Stimulated activated memory B cell treated with anti-CD40 and anti-IgM and Interleukin-4, amounts not matched to agents 10 μg/mL and 1 μg/mL and 100 μg/mL, for 72 hours (primary cell): ENCODE measurements around the gene TAF3.

Source experiments
- ATAC-seq: fragments of 150-1000 bp; cut with Tn5 transposase; 2 replicates; pipeline ENCODE4 v1.10.0; 2021
- H3K27ac Mint-ChIP-seq: one replicate; pipeline ENCODE4 v1.8.0; 2022; ENCODE audit warnings: mild to moderate bottlenecking, mixed read lengths
- H3K27me3 Mint-ChIP-seq: one replicate; pipeline ENCODE4 v1.8.0; 2022; ENCODE audit warnings: mixed read lengths
- H3K36me3 Mint-ChIP-seq: one replicate; pipeline ENCODE4 v1.8.0; 2022; ENCODE audit warnings: mixed read lengths
- H3K4me1 Mint-ChIP-seq: one replicate; pipeline ENCODE4 v1.8.0; 2022; ENCODE audit warnings: mixed read lengths
- H3K4me3 Mint-ChIP-seq: one replicate; pipeline ENCODE4 v1.8.0; 2022; ENCODE audit warnings: mild to moderate bottlenecking, moderate library complexity, mixed read lengths
- H3K9me3 Mint-ChIP-seq: one replicate; pipeline ENCODE4 v1.8.0; 2022; ENCODE audit warnings: mixed read lengths

TAF3 gene

DNA sequence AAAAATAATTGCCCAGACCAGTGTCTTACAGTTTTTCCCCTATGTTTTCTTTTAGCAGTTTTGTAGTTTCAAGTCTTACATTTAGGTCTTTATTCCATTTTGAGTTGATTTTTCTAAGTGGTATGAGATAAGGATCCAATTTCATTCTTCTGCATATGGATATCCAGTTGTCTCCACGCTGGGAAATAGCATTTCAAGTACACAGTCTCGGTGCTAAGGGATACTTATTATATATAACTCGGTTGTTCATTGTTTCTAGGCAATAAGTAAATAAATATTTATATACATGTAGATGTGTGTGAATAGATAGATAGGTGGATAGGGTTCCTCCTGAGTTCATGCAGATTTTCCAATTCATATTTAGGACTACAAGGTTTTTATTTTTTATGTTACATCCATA lies 16.0 kb downstream of the TAF3 start:
- Mint-ChIP-seq H3K27ac (no peak overlapping the region), H3K4me1 (peaks cover 27% of the 10 kb centered on the region), H3K27me3 (no peaks in the 10 kb centered on the region), H3K4me3 (no peak overlapping the region), H3K36me3 (peaks cover 49% of the 10 kb centered on the region), H3K9me3 (no peaks in the 10 kb centered on the region)
- ATAC-seq: no peak

DNA sequence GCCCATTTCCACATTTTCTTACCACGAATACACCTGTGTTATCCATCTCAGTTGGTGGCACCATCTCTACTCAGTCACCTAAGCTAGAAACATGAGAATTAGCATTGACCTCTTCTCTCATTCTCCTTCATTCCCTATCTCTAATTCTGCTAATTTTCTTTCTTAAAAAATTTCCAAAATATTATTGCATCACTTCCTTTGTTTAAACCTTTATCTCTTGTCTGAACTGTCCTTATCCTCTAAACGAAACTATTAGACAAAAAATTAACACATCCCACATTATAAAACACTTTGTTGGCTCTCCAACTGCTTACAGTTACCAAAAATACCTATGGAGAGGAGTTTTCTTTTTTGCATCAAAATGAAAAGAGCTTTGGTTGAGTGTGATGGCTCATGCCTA lies 18.3 kb downstream of the TAF3 start:
- peaks cover 50% of the 10 kb centered on the region for H3K36me3 Mint-ChIP-seq
- peaks cover 27% of the 10 kb centered on the region for H3K4me1 Mint-ChIP-seq
- no peaks in the 10 kb centered on the region for H3K27me3 Mint-ChIP-seq
- H3K4me3 Mint-ChIP-seq: no peak overlapping the region
- no peaks in the 10 kb centered on the region for H3K9me3 Mint-ChIP-seq
- ATAC-seq: no peak
- H3K27ac Mint-ChIP-seq: no peak overlapping the region

DNA sequence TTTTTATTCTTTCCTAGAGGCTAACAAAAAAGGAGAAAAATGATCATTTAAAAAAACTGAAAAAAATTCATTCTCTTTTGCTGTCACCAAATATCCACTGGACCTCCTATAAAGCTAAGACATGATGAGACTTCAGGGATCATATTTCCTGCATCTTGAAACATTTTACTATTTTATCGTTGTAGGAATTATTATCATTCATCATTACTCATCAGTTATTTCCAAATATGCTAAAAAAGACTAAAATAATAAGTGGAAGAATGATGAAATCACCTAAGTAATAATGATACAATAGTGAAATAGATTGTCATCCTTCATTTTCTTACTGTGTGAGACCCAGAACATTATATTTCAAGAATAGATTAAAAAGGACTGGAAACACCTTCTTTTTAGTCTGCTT lies 28.3 kb downstream of the TAF3 start:
- H3K27ac Mint-ChIP-seq: no peak overlapping the region
- H3K9me3 Mint-ChIP-seq: no peaks in the 10 kb centered on the region
- ATAC-seq: no peak
- H3K27me3 Mint-ChIP-seq: no peaks in the 10 kb centered on the region
- no peak overlapping the region for H3K4me3 Mint-ChIP-seq
- H3K36me3 Mint-ChIP-seq: peaks cover 22% of the 10 kb centered on the region
- H3K4me1 Mint-ChIP-seq: peaks cover 18% of the 10 kb centered on the region

DNA sequence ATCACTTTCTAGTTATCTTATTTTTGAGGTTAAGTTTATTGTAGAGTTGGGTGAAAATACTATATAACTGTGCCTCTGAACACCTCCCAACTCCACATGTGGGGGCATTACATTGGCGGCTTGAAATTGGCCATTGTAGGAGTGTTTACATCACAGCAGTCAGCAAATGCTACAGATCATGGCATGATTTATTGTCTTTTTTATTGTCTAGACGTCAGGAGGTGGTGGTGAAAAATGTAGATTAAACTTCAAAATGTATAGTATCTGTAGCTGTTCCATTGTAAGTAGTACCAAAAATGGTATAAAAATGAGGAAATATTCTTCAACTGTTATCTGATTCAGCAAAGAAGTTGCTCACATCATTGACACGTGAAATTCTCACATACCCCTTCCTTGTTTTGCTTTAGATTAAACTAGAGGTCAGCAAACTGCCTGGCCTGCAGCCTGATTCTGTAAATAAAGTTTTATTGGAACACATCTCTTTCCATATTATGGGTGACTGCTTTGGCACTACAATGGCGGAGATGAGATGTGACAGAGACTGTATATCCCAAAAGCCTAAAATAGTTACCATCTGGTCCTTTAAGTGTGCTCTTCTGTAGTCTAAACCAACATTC lies 35.0 kb downstream of the TAF3 start:
- Mint-ChIP-seq H3K27me3 (no peaks in the 10 kb centered on the region), H3K4me3 (no peak overlapping the region), H3K9me3 (no peaks in the 10 kb centered on the region), H3K36me3 (peaks cover 43% of the 10 kb centered on the region), H3K4me1 (peaks cover 41% of the 10 kb centered on the region), H3K27ac (no peak overlapping the region)
- no peak for ATAC-seq

- peaks cover 48% of the 10 kb centered on the region for H3K36me3 Mint-ChIP-seq
- no peak for ATAC-seq
- no peak overlapping the region for H3K4me3 Mint-ChIP-seq
- H3K27me3 Mint-ChIP-seq: no peaks in the 10 kb centered on the region
- peaks cover 38% of the 10 kb centered on the region for H3K4me1 Mint-ChIP-seq
- no peak overlapping the region for H3K27ac Mint-ChIP-seq
- H3K9me3 Mint-ChIP-seq: no peaks in the 10 kb centered on the region
Observed at GRCh38 chr10:7853890-7854289, 35.6 kb downstream of the TAF3 start.

DNA sequence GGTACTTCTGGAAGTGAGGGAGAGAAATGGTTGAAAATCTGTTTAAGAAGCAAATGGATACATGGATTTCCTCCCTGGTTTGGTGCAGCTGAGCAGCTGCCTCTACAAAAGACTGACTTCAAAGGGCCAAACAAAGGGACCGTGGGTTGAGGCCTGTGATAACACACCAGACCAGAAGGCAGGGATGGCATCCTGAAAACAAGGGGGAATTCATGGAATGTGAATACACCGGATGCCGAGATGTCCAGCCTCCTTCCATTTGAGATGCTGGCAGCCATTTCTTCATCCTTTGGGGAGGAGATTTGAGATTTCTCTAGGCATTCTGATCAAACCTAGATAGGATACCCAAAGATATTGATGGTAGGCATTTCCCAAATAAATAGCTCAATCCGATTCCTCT lies 36.9 kb downstream of the TAF3 start:
- Mint-ChIP-seq H3K4me1 (peaks cover 38% of the 10 kb centered on the region), H3K9me3 (no peaks in the 10 kb centered on the region), H3K27ac (no peak overlapping the region), H3K4me3 (no peak overlapping the region), H3K36me3 (peaks cover 48% of the 10 kb centered on the region), H3K27me3 (no peaks in the 10 kb centered on the region)
- no peak for ATAC-seq

- Mint-ChIP-seq H3K4me3 (no peak overlapping the region), H3K36me3 (peaks cover 45% of the 10 kb centered on the region), H3K9me3 (peaks cover 3% of the 10 kb centered on the region), H3K27ac (no peak overlapping the region), H3K4me1 (peaks cover 32% of the 10 kb centered on the region), H3K27me3 (no peaks in the 10 kb centered on the region)
- no peak for ATAC-seq
Observed at GRCh38 chr10:7856678-7857077, 38.4 kb downstream of the TAF3 start.

GRCh38 chr10:7857262-7857661 lies 39.0 kb downstream of the TAF3 start:
- peaks cover 29% of the 10 kb centered on the region for H3K4me1 Mint-ChIP-seq
- H3K4me3 Mint-ChIP-seq: no peak overlapping the region
- no peak overlapping the region for H3K27ac Mint-ChIP-seq
- H3K27me3 Mint-ChIP-seq: no peaks in the 10 kb centered on the region
- H3K9me3 Mint-ChIP-seq: peaks cover 5% of the 10 kb centered on the region
- ATAC-seq: no peak
- H3K36me3 Mint-ChIP-seq: peaks cover 45% of the 10 kb centered on the region

- Mint-ChIP-seq H3K27ac (no peak overlapping the region), H3K27me3 (no peaks in the 10 kb centered on the region), H3K4me3 (no peak overlapping the region), H3K36me3 (peaks cover 54% of the 10 kb centered on the region), H3K9me3 (peaks cover 8% of the 10 kb centered on the region), H3K4me1 (peaks cover 28% of the 10 kb centered on the region)
- ATAC-seq: no peak
Observed at GRCh38 chr10:7861509-7862120, 43.3 kb downstream of the TAF3 start.

- no peak for ATAC-seq
- Mint-ChIP-seq H3K4me3 (no peak overlapping the region), H3K4me1 (peaks cover 27% of the 10 kb centered on the region), H3K27ac (no peak overlapping the region), H3K36me3 (peaks cover 52% of the 10 kb centered on the region), H3K9me3 (peaks cover 8% of the 10 kb centered on the region), H3K27me3 (no peaks in the 10 kb centered on the region)
Observed at GRCh38 chr10:7862121-7862514, 43.8 kb downstream of the TAF3 start.

DNA sequence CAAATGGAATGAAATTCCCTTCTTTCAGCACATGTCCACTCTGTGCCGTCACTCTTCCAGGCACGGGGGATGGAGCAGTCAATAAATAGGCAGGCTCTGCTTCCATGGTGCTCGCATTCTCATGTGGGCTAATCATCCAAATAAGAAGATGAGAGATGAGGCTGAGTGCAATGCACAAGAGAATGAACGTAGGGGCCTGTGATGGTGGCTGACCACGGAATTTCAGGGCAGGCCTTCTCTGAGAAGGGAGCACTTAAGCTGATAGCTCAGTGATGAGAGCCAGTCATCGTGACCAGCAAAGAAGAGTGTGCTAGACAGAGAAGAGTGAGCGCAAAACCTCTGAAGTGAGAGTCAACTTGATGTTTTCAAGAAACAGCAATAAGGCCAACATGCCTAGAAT lies 47.9 kb downstream of the TAF3 start:
- no peaks in the 10 kb centered on the region for H3K27me3 Mint-ChIP-seq
- peaks cover 50% of the 10 kb centered on the region for H3K4me1 Mint-ChIP-seq
- no peak overlapping the region for H3K27ac Mint-ChIP-seq
- no peak overlapping the region for H3K4me3 Mint-ChIP-seq
- no peak for ATAC-seq
- peaks cover 38% of the 10 kb centered on the region for H3K36me3 Mint-ChIP-seq
- H3K9me3 Mint-ChIP-seq: peaks cover 8% of the 10 kb centered on the region

GRCh38 chr10:7872041-7872442 lies 53.7 kb downstream of the TAF3 start:
- Mint-ChIP-seq H3K4me3 (peak overlapping the region; percentile 73), H3K9me3 (no peaks in the 10 kb centered on the region), H3K27me3 (no peaks in the 10 kb centered on the region), H3K27ac (no peak overlapping the region), H3K4me1 (peaks cover 36% of the 10 kb centered on the region), H3K36me3 (no peaks in the 10 kb centered on the region)
- ATAC-seq: no peak

GRCh38 chr10:7874864-7875263 lies 56.6 kb downstream of the TAF3 start:
- no peak overlapping the region for H3K4me3 Mint-ChIP-seq
- no peaks in the 10 kb centered on the region for H3K9me3 Mint-ChIP-seq
- no peak overlapping the region for H3K27ac Mint-ChIP-seq
- H3K4me1 Mint-ChIP-seq: peaks cover 16% of the 10 kb centered on the region
- H3K36me3 Mint-ChIP-seq: no peaks in the 10 kb centered on the region
- H3K27me3 Mint-ChIP-seq: no peaks in the 10 kb centered on the region
- no peak for ATAC-seq

DNA sequence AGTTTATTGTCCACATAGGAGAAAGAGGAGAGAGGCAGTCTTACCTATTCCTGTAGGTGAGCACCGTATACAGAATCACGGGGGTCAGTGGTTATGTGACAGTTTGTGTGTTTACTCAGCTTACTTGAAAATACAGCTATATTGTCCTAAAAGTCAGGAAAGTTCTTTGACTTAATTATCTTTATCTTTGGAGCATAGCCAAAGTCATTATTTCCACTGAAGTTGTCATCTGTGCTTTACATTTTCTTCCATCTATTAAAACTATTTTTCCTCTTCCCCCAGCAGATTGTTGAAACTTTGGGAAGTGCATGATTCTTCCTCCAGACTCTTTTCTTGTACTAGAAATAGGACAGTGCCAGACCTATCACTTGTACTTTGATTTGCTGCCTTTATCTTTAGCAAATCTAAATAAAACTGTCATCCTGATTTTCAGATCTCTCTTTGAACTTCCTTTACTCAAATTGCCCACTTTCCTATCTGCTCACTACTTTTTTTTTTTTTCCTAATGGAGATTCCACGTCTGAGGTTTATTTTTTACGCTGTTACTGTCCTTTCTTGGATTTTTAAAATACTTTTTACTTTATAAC lies 58.3 kb downstream of the TAF3 start:
- no peak for ATAC-seq
- Mint-ChIP-seq H3K27me3 (no peaks in the 10 kb centered on the region), H3K9me3 (no peaks in the 10 kb centered on the region), H3K4me3 (no peak overlapping the region), H3K27ac (no peak overlapping the region), H3K36me3 (no peaks in the 10 kb centered on the region), H3K4me1 (peaks cover 6% of the 10 kb centered on the region)

- Mint-ChIP-seq H3K4me1 (peaks cover 16% of the 10 kb centered on the region), H3K4me3 (no peak overlapping the region), H3K36me3 (peaks cover 9% of the 10 kb centered on the region), H3K27me3 (no peaks in the 10 kb centered on the region), H3K9me3 (no peaks in the 10 kb centered on the region), H3K27ac (no peak overlapping the region)
- no peak for ATAC-seq
Observed at GRCh38 chr10:7881119-7881518, 62.8 kb downstream of the TAF3 start.

DNA sequence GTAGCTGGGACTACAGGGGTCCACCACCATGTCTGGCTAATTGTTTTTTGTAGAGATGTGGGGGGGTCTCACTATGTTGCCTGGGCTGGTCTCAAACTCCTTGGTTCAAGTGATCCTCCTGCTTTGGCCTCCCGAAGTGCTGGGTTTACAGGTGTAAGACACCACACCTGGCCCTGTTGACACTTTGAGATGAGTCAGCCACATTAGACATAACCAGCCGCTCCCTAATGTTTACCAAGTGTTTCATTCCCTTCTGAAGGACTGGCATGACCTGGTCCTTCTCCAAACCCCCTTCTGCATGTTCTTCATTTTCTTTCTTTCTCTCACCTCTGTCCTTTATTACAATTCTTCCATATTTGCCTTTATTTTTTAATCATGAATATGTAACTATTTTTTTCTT lies 67.8 kb downstream of the TAF3 start:
- H3K27me3 Mint-ChIP-seq: no peaks in the 10 kb centered on the region
- peaks cover 15% of the 10 kb centered on the region for H3K36me3 Mint-ChIP-seq
- no peak overlapping the region for H3K27ac Mint-ChIP-seq
- no peak for ATAC-seq
- no peaks in the 10 kb centered on the region for H3K9me3 Mint-ChIP-seq
- H3K4me1 Mint-ChIP-seq: peaks cover 32% of the 10 kb centered on the region
- H3K4me3 Mint-ChIP-seq: no peak overlapping the region
